K562 (cell line): ENCODE data around the gene MALAT1. TPM values are rescaled to one million over a fixed set of nuclear protein-coding genes. Genes with fewer than 3 reads are reported as not detected.

Experiments used
- BCL6 ChIP-seq: fragments of 250-450 bp; sonication (Bioruptor Pico); IDR thresholded peaks from 2 replicates; pipeline ENCODE4 v1.4.0; 2020
- CTCFL ChIP-seq: IDR thresholded peaks from 2 replicates; pipeline ENCODE4 v1.6.1; 2011; ENCODE audit warnings: borderline replicate concordance, low read depth, mild to moderate bottlenecking, moderate library complexity, low read length; ENCODE audit not compliant: insufficient read depth, poor library complexity, severe bottlenecking
- CXXC5 ChIP-seq: fragments of 250-450 bp; sonication (Bioruptor Pico); IDR thresholded peaks from 2 replicates; pipeline ENCODE4 v1.8.0; 2022; ENCODE audit warnings: inconsistent platforms, mild to moderate bottlenecking, moderate library complexity
- DIDO1 ChIP-seq: fragments of 450-650 bp; IDR thresholded peaks from 2 replicates; pipeline ENCODE4 v1.6.1; 2016; ENCODE audit warnings: low read depth, missing biosample characterization, missing genetic modification characterization
- FOXA3 ChIP-seq, 2 experiments: fragments of 450-650 bp in 1 of 2; sonication (generic) in 1 of 2; formaldehyde crosslinking; IDR thresholded peaks in 1 of 2; conservative IDR thresholded peaks in 1 of 2; 2 replicates each; pipeline versions ENCODE4 v1.4.0 to v1.8.0; 2020 to 2022; ENCODE audit warnings: mild to moderate bottlenecking in 2 of 2, missing genetic modification reagents in 1 of 2
- GATAD2B ChIP-seq: fragments of 450-650 bp; IDR thresholded peaks from 2 replicates; pipeline ENCODE4 v1.6.1; 2017; ENCODE audit warnings: mild to moderate bottlenecking, borderline replicate concordance
- NEUROD1 ChIP-seq: fragments of 150-350 bp; IDR thresholded peaks from 2 replicates; pipeline ENCODE4 v1.6.1; 2014; ENCODE audit warnings: borderline replicate concordance, low read length, low read depth; ENCODE audit not compliant: partially characterized antibody
- ZBTB2 ChIP-seq: fragments of 450-650 bp; IDR thresholded peaks from 2 replicates; pipeline ENCODE4 v1.6.1; 2016; ENCODE audit warnings: antibody characterized with exemption
- ZBTB9 ChIP-seq: fragments of 450-650 bp; formaldehyde crosslinking; IDR thresholded peaks from 2 replicates; pipeline ENCODE4 v1.4.0; 2020; ENCODE audit warnings: mild to moderate bottlenecking, moderate library complexity
- ZNF584 ChIP-seq: fragments of 200-800 bp; sonication (Bioruptor generic); IDR thresholded peaks from 2 replicates; pipeline ENCODE4 v1.6.1; 2016; ENCODE audit warnings: low read depth, mild to moderate bottlenecking, missing genetic modification characterization, missing compliant biosample characterization
- polyA plus RNA-seq, 8 experiments: library from polyadenylated mRNA; depleted of rRNA in 4 of 8; stranded (reverse) in 5 of 8; unstranded in 3 of 8; fragments of >200 nt; fragmentation: Nextera tagmentation in 2 of 8; fragmentation: Illumina TruSeq in 1 of 8; extraction: Ambion mirVana in 2 of 8; extraction: Trizol in 1 of 8; gene quantifications; 2 replicates each; pipeline versions ENCODE4 v1.2.1 to v1.2.3, GENCODE V29; 2011 to 2014; ENCODE audit warnings: inconsistent platforms in 1 of 8, missing spikeins in 1 of 8
- total RNA-seq, 7 experiments: library from RNA; depleted of rRNA in 6 of 7; stranded (reverse); fragments of >200 nt in 6 of 7; fragmentation: Illumina TruSeq in 2 of 7; extraction: Trizol in 2 of 7; gene quantifications; 2 replicates each; pipeline versions ENCODE4 v1.2.1 to v1.2.3, GENCODE V29; 2011 to 2021; ENCODE audit warnings: low replicate concordance in 1 of 7
- TF ChIP-seq, protein P1 (sequence below): sonication (generic); formaldehyde crosslinking; IDR thresholded peaks from 2 replicates; pipeline ENCODE4 v1.8.0; 2023; ENCODE audit warnings: mild to moderate bottlenecking, missing genetic modification reagents
- TF ChIP-seq, protein P2 (sequence below): fragments of 450-650 bp; formaldehyde crosslinking; IDR thresholded peaks from 2 replicates; pipeline ENCODE4 v1.4.0; 2022; ENCODE audit warnings: missing genetic modification characterization
- TF ChIP-seq, protein P3 (sequence below): fragments of 450-650 bp; IDR thresholded peaks from 2 replicates; pipeline ENCODE4 v1.6.1; 2017; ENCODE audit warnings: antibody characterized with exemption

The MALAT1 gene
- total and polyA plus RNA-seq, 9 of the 15 experiments (the other 6 are each of a cell fraction or from before 2014, with no cell fraction given) = 363 to 8,715 (median 2,351) TPM

DNA sequence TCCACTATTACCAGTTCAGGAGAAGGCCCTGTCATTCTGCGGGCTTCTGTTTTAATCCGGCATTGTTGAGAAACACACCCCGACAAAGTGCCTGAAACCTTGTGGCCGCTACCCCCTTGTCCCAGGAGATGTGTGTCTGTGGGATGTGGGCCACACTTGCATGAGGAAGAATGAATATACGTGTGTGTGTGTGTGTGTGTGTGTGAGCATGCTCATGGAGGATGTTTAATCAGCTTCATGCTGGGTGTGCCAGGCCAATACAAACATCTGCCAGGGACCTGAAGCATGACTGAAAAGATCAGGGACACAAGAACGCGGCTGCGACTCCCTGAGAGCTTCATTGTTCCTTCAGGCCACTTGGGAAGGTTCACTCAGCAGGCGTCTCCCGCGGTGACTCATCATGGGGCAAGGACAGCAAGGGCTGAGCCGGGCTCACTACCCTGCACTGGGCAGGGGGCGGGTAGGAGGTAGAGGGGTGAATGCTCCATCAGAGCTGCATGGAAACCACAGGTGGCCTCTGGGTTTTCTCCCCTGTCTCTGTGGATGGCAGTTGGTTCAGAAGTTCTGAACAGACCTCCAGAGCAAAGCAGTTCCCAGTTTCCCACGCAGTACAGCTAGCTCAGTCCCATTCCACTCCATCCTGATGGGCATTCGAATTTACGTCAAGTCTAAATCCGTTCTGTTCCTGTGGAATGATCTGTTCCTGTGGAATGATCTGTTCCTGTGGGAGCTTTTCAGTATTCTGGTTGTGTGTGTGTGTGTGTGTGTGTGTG lies 7.0 kb upstream of the MALAT1 start (continued):
- TF ChIP-seq ZBTB2 (peak; percentile 29; the same call in 1 of the 2 replicates), FOXA3 (CRISPR knock-in tag; conservative IDR thresholded peaks at IDR 0.05 in 1 of 2, IDR thresholded peaks at IDR 0.05 in 1 of 2) (no peak), GATAD2B (no peak), CXXC5 (CRISPR knock-in tag) (peak; percentile 36), BCL6 (CRISPR knock-in tag) (no peak), CTCFL (no peak), NEUROD1 (peak; percentile 37), ZNF584 (CRISPR knock-in tag) (no peak; the same call in 1 of the 2 replicates), DIDO1 (tag) (no peak), ZBTB9 (CRISPR knock-in tag) (peak; percentile 52; the same call in 1 of the 2 replicates)
- TF ChIP-seq, protein P1, sequence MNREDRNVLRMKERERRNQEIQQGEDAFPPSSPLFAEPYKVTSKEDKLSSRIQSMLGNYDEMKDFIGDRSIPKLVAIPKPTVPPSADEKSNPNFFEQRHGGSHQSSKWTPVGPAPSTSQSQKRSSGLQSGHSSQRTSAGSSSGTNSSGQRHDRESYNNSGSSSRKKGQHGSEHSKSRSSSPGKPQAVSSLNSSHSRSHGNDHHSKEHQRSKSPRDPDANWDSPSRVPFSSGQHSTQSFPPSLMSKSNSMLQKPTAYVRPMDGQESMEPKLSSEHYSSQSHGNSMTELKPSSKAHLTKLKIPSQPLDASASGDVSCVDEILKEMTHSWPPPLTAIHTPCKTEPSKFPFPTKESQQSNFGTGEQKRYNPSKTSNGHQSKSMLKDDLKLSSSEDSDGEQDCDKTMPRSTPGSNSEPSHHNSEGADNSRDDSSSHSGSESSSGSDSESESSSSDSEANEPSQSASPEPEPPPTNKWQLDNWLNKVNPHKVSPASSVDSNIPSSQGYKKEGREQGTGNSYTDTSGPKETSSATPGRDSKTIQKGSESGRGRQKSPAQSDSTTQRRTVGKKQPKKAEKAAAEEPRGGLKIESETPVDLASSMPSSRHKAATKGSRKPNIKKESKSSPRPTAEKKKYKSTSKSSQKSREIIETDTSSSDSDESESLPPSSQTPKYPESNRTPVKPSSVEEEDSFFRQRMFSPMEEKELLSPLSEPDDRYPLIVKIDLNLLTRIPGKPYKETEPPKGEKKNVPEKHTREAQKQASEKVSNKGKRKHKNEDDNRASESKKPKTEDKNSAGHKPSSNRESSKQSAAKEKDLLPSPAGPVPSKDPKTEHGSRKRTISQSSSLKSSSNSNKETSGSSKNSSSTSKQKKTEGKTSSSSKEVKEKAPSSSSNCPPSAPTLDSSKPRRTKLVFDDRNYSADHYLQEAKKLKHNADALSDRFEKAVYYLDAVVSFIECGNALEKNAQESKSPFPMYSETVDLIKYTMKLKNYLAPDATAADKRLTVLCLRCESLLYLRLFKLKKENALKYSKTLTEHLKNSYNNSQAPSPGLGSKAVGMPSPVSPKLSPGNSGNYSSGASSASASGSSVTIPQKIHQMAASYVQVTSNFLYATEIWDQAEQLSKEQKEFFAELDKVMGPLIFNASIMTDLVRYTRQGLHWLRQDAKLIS = peak; percentile 56; the same call in 1 of the 2 replicates
- TF ChIP-seq, protein P2, sequence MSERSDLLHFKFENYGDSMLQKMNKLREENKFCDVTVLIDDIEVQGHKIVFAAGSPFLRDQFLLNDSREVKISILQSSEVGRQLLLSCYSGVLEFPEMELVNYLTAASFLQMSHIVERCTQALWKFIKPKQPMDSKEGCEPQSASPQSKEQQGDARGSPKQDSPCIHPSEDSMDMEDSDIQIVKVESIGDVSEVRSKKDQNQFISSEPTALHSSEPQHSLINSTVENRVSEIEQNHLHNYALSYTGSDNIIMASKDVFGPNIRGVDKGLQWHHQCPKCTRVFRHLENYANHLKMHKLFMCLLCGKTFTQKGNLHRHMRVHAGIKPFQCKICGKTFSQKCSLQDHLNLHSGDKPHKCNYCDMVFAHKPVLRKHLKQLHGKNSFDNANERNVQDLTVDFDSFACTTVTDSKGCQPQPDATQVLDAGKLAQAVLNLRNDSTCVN (CRISPR knock-in tag) = no peak
- TF ChIP-seq, protein P3, sequence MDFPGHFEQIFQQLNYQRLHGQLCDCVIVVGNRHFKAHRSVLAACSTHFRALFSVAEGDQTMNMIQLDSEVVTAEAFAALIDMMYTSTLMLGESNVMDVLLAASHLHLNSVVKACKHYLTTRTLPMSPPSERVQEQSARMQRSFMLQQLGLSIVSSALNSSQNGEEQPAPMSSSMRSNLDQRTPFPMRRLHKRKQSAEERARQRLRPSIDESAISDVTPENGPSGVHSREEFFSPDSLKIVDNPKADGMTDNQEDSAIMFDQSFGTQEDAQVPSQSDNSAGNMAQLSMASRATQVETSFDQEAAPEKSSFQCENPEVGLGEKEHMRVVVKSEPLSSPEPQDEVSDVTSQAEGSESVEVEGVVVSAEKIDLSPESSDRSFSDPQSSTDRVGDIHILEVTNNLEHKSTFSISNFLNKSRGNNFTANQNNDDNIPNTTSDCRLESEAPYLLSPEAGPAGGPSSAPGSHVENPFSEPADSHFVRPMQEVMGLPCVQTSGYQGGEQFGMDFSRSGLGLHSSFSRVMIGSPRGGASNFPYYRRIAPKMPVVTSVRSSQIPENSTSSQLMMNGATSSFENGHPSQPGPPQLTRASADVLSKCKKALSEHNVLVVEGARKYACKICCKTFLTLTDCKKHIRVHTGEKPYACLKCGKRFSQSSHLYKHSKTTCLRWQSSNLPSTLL = 0 out of 2 replicates have a peak, but pooled peaks have one; percentile 33
